LNCaP clone FGC (cell line): ENCODE measurements around the gene CREM.
A peak's percentile ranks its signal among the peaks of the same experiment; 100 is the strongest.

ENCODE experiments used
- DNase-seq: peaks from one replicate; pipeline ENCODE4 v3.0.0-alpha.2; 2011; ENCODE audit warnings: low read depth
- H3K4me3 ChIP-seq: 2 replicates; pipeline ENCODE4 v1.5.1; 2011; ENCODE audit warnings: mild to moderate bottlenecking, low read depth, low read length, control low read depth
- CTCF ChIP-seq: IDR thresholded peaks from 2 replicates; pipeline ENCODE4 v1.5.1; 2012; ENCODE audit warnings: mild to moderate bottlenecking; ENCODE audit not compliant: control insufficient read depth, insufficient read depth; ENCODE audit errors: extremely low read depth

CREM gene

GRCh38 chr10:35191523-35191922 lies 64.9 kb downstream of the CREM start:
- no peak for DNase-seq
- no peak for TF ChIP-seq CTCF
- H3K4me3 ChIP-seq, result no peak overlapping the region

- TF ChIP-seq CTCF, result no peak
- no peak overlapping the region for H3K4me3 ChIP-seq
- no peak for DNase-seq
These were observed 66.1 kb downstream of the CREM start for GRCh38 chr10:35192645-35193249.

- no peak overlapping the region for H3K4me3 ChIP-seq
- TF ChIP-seq CTCF, result no peak
- no peak for DNase-seq
These were observed 67.8 kb downstream of the CREM start for GRCh38 chr10:35194471-35194870.

GRCh38 chr10:35194906-35195305 lies 68.3 kb downstream of the CREM start:
- TF ChIP-seq CTCF, result no peak
- DNase-seq, result no peak
- H3K4me3 ChIP-seq, result peak overlapping the region; percentile 41; the same call in 1 of the 2 replicates

- peak; percentile 61 for TF ChIP-seq CTCF
- peak; percentile 52 for DNase-seq
- H3K4me3 ChIP-seq, result peak overlapping the region; percentile 41
These were observed 69.0 kb downstream of the CREM start for GRCh38 chr10:35195361-35196306.

GRCh38 chr10:35200487-35200886 lies 73.8 kb downstream of the CREM start:
- no peak for TF ChIP-seq CTCF
- no peak for DNase-seq
- no peak overlapping the region for H3K4me3 ChIP-seq

- H3K4me3 ChIP-seq, result no peak overlapping the region
- no peak for TF ChIP-seq CTCF
- DNase-seq, result no peak
These were observed 74.6 kb downstream of the CREM start for GRCh38 chr10:35201234-35201633.
